HepG2 (cell line): ENCODE results near the gene DCAF7. TPM values are rescaled to one million over a fixed set of nuclear protein-coding genes. Genes with fewer than 3 reads are reported as not detected.
A peak's percentile ranks its signal among the peaks of the same experiment; 100 is the strongest.

Experiments used
- ELF1 ChIP-seq: sonication (generic); formaldehyde crosslinking; IDR thresholded peaks from 2 replicates; pipeline ENCODE4 v1.4.0; 2020; ENCODE audit warnings: missing genetic modification reagents
- IKZF4 ChIP-seq: sonication (generic); formaldehyde crosslinking; IDR thresholded peaks from 2 replicates; pipeline ENCODE4 v1.5.1; 2020; ENCODE audit warnings: borderline replicate concordance, mild to moderate bottlenecking, low read depth, missing genetic modification reagents; ENCODE audit errors: not compliant biosample characterization
- KDM5A ChIP-seq: fragments of 200-600 bp; sonication (generic); IDR thresholded peaks from 2 replicates; pipeline ENCODE4 v1.7.0; 2018; ENCODE audit warnings: antibody characterized with exemption, mild to moderate bottlenecking, low read length, borderline replicate concordance
- SOX6 ChIP-seq, 2 experiments: fragments of 450-650 bp in 1 of 2; sonication (generic) in 1 of 2; formaldehyde crosslinking in 1 of 2; IDR thresholded peaks; 2 replicates each; pipeline versions ENCODE4 v1.4.0 to v1.6.1; 2017 to 2020; ENCODE audit warnings: antibody characterized with exemption in 1 of 2, mild to moderate bottlenecking in 1 of 2, missing genetic modification reagents in 1 of 2
- TRIM24 ChIP-seq: sonication (generic); formaldehyde crosslinking; IDR thresholded peaks from 2 replicates; pipeline ENCODE4 v1.8.0; 2022; ENCODE audit warnings: mild to moderate bottlenecking, missing genetic modification reagents
- ZFP36L1 ChIP-seq: sonication (generic); formaldehyde crosslinking; IDR thresholded peaks from 2 replicates; pipeline ENCODE4 v1.8.0; 2022; ENCODE audit warnings: mild to moderate bottlenecking, missing genetic modification reagents, moderate library complexity
- ZNF235 ChIP-seq: sonication (generic); formaldehyde crosslinking; IDR thresholded peaks from 2 replicates; pipeline ENCODE4 v1.8.1; 2023; ENCODE audit warnings: mild to moderate bottlenecking, missing genetic modification reagents, borderline replicate concordance
- ZNF501 ChIP-seq: sonication (generic); formaldehyde crosslinking; IDR thresholded peaks from 2 replicates; pipeline ENCODE4 v1.5.1; 2020; ENCODE audit warnings: mild to moderate bottlenecking, moderate library complexity, missing genetic modification reagents
- ZNF572 ChIP-seq: sonication (generic); formaldehyde crosslinking; IDR thresholded peaks from 2 replicates; pipeline ENCODE4 v1.5.1; 2020; ENCODE audit warnings: mild to moderate bottlenecking, missing genetic modification reagents
- polyA plus RNA-seq, 8 experiments: library from polyadenylated mRNA; depleted of rRNA in 3 of 8; stranded (reverse) in 7 of 8; unstranded in 1 of 8; fragments of >200 nt; fragmentation: Illumina TruSeq in 4 of 8; extraction: Trizol in 4 of 8; gene quantifications; 2 replicates each; pipeline versions ENCODE4 v1.2.1 to v1.2.3, GENCODE V29; 2011 to 2016; ENCODE audit warnings: low read depth in 4 of 8, missing spikeins in 1 of 8, mixed read lengths in 1 of 8; ENCODE audit not compliant: insufficient read depth in 1 of 8
- total RNA-seq, 5 experiments: library from RNA; depleted of rRNA; stranded (reverse); fragments of >200 nt; fragmentation: Illumina TruSeq; extraction: Trizol; gene quantifications; 2 replicates each; pipeline ENCODE4 v1.2.3, GENCODE V29; 2016; ENCODE audit warnings: low read depth in 1 of 5
- TF ChIP-seq, protein P1 (sequence below), 2 experiments: sonication (generic) in 1 of 2; formaldehyde crosslinking in 1 of 2; IDR thresholded peaks; 2 replicates each; pipeline versions ENCODE4 v1.5.1 to v1.6.1; 2011 to 2020; ENCODE audit warnings: borderline replicate concordance in 1 of 2, low read depth in 1 of 2, low read length in 1 of 2, mild to moderate bottlenecking in 1 of 2, missing genetic modification reagents in 1 of 2, moderate library complexity in 1 of 2
- TF ChIP-seq, protein P2 (sequence below): sonication (generic); formaldehyde crosslinking; IDR thresholded peaks from 2 replicates; pipeline ENCODE4 v1.5.1; 2020; ENCODE audit warnings: missing genetic modification reagents, mild to moderate bottlenecking, borderline replicate concordance
- TF ChIP-seq, protein P3 (sequence below): sonication (generic); formaldehyde crosslinking; IDR thresholded peaks from 2 replicates; pipeline ENCODE4 v1.8.1; 2023; ENCODE audit warnings: missing genetic modification reagents, inconsistent platforms, borderline replicate concordance
- TF ChIP-seq, protein P4 (sequence below): sonication (generic); formaldehyde crosslinking; IDR thresholded peaks from 2 replicates; pipeline ENCODE4 v1.4.0; 2020; ENCODE audit warnings: missing genetic modification reagents
- TF ChIP-seq, protein P5 (sequence below): sonication (generic); formaldehyde crosslinking; IDR thresholded peaks from 2 replicates; pipeline ENCODE4 v1.5.0; 2020; ENCODE audit warnings: missing genetic modification reagents
- TF ChIP-seq, protein P6 (sequence below): sonication (generic); formaldehyde crosslinking; IDR thresholded peaks from 2 replicates; pipeline ENCODE4 v1.5.0; 2020; ENCODE audit warnings: mild to moderate bottlenecking, missing genetic modification reagents, borderline replicate concordance

The DCAF7 gene
- total and polyA plus RNA-seq, 2 of the 13 experiments (the other 11 are each of a cell fraction or from before 2014, with no cell fraction given): 55.2 to 73.4 TPM

DNA sequence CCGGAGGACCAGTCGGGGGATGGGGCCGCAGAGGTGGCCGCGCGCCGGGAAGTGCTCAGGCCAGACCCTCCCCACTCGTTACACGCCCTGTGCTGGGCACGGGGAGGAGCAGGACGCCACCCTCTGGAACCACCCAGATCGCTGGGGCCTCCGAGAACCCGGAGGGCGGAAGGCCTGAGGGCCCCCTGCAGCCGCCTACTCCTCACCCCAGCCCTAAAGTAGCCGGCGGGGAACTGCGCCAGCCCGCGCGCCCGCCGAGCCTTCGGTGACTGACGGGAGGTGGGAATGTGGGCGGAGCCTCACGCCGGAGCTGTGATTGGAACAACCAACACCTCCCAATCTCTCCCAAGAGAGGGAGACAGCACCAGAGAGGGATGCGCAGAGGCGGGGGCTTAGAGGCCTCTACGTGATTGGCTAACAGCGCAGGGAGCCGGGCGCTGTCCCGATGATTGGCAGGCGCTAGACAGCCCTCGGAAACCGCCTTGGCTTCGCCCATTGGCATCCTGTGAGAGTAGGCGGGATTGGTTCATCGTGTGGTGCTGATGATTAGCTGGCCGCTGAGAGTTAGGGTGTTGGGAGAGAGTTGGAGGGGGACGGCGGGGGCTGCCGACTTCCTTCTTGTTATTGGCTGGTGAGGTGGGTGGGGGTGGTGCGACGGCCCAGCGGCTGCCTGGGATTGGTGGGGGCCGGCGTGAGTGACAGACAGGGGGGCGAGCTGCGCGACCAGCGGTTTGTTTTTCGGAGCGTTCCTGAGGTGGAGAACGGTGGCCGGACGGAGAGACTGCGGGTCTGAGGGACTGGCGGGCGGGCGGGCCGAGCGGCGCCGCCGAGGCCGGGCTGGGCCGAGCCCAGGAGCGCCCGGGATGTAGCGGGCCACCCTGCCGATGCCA is 71.7 kb downstream of the DCAF7 start, which contains the start of gene MAP3K3 (continued):
- TF ChIP-seq, protein P1, sequence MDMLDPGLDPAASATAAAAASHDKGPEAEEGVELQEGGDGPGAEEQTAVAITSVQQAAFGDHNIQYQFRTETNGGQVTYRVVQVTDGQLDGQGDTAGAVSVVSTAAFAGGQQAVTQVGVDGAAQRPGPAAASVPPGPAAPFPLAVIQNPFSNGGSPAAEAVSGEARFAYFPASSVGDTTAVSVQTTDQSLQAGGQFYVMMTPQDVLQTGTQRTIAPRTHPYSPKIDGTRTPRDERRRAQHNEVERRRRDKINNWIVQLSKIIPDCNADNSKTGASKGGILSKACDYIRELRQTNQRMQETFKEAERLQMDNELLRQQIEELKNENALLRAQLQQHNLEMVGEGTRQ (IDR thresholded peaks at IDR 0.05; ENCODE audit: low read depth, low read length): no peak
- TF ChIP-seq, protein P1 (CRISPR knock-in tag; IDR thresholded peaks at IDR 0.05; ENCODE audit: borderline replicate concordance): no peak
- TF ChIP-seq ZNF572 (CRISPR knock-in tag) (no peak), ELF1 (CRISPR knock-in tag) (peak; percentile 32; the same call in 1 of the 2 replicates), ZNF235 (CRISPR knock-in tag) (peak; percentile 70; the same call in 1 of the 2 replicates), IKZF4 (peak; percentile 87), SOX6 (IDR thresholded peaks at IDR 0.05) (no peak), SOX6 (CRISPR knock-in tag; IDR thresholded peaks at IDR 0.05) (peak; percentile 87), KDM5A (no peak), TRIM24 (CRISPR knock-in tag) (no peak), ZFP36L1 (CRISPR knock-in tag) (peak; percentile 82; the same call in 1 of the 2 replicates), ZNF501 (CRISPR knock-in tag) (peak; percentile 98)
- TF ChIP-seq, protein P2, sequence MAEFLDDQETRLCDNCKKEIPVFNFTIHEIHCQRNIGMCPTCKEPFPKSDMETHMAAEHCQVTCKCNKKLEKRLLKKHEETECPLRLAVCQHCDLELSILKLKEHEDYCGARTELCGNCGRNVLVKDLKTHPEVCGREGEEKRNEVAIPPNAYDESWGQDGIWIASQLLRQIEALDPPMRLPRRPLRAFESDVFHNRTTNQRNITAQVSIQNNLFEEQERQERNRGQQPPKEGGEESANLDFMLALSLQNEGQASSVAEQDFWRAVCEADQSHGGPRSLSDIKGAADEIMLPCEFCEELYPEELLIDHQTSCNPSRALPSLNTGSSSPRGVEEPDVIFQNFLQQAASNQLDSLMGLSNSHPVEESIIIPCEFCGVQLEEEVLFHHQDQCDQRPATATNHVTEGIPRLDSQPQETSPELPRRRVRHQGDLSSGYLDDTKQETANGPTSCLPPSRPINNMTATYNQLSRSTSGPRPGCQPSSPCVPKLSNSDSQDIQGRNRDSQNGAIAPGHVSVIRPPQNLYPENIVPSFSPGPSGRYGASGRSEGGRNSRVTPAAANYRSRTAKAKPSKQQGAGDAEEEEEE (CRISPR knock-in tag): no peak
- TF ChIP-seq, protein P3, sequence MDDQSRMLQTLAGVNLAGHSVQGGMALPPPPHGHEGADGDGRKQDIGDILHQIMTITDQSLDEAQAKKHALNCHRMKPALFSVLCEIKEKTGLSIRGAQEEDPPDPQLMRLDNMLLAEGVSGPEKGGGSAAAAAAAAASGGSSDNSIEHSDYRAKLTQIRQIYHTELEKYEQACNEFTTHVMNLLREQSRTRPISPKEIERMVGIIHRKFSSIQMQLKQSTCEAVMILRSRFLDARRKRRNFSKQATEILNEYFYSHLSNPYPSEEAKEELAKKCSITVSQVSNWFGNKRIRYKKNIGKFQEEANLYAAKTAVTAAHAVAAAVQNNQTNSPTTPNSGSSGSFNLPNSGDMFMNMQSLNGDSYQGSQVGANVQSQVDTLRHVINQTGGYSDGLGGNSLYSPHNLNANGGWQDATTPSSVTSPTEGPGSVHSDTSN (CRISPR knock-in tag): peak; percentile 97; the same call in 1 of the 2 replicates
- TF ChIP-seq, protein P4, sequence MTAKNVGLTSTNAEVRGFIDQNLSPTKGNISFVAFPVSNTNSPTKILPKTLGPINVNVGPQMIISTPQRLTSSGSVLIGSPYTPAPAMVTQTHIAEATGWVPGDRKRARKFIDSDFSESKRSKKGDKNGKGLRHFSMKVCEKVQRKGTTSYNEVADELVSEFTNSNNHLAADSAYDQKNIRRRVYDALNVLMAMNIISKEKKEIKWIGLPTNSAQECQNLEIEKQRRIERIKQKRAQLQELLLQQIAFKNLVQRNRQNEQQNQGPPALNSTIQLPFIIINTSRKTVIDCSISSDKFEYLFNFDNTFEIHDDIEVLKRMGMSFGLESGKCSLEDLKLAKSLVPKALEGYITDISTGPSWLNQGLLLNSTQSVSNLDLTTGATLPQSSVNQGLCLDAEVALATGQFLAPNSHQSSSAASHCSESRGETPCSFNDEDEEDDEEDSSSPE (CRISPR knock-in tag): peak; percentile 89; the same call in 1 of the 2 replicates
- TF ChIP-seq, protein P5, sequence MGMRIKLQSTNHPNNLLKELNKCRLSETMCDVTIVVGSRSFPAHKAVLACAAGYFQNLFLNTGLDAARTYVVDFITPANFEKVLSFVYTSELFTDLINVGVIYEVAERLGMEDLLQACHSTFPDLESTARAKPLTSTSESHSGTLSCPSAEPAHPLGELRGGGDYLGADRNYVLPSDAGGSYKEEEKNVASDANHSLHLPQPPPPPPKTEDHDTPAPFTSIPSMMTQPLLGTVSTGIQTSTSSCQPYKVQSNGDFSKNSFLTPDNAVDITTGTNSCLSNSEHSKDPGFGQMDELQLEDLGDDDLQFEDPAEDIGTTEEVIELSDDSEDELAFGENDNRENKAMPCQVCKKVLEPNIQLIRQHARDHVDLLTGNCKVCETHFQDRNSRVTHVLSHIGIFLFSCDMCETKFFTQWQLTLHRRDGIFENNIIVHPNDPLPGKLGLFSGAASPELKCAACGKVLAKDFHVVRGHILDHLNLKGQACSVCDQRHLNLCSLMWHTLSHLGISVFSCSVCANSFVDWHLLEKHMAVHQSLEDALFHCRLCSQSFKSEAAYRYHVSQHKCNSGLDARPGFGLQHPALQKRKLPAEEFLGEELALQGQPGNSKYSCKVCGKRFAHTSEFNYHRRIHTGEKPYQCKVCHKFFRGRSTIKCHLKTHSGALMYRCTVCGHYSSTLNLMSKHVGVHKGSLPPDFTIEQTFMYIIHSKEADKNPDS: no peak
- TF ChIP-seq, protein P6, sequence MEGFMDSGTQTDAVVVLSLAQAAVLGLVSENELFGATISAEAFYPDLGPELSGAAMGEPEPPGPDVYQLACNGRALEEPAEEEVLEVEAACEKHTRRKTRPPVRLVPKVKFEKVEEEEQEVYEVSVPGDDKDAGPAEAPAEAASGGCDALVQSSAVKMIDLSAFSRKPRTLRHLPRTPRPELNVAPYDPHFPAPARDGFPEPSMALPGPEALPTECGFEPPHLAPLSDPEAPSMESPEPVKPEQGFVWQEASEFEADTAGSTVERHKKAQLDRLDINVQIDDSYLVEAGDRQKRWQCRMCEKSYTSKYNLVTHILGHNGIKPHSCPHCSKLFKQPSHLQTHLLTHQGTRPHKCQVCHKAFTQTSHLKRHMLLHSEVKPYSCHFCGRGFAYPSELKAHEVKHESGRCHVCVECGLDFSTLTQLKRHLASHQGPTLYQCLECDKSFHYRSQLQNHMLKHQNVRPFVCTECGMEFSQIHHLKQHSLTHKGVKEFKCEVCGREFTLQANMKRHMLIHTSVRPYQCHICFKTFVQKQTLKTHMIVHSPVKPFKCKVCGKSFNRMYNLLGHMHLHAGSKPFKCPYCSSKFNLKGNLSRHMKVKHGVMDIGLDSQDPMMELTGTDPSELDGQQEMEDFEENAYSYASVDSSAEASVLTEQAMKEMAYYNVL (CRISPR knock-in tag): peak; percentile 88
